Stimulated activated CD4-positive, alpha-beta T cell treated with anti-CD3 and anti-CD28 coated beads, Interleukin-1b, Interleukin-23, amount 100 ng/mL, for 4 hours (primary cell): Measurements from ENCODE around the gene MTNR1B.

Experiments
- DNase-seq, 2 donors: peaks; one replicate each; pipeline ENCODE4 v3.0.0-alpha.2; 2020; ENCODE audit warnings: low read depth in 2 of 2

The MTNR1B gene

GRCh38 chr11:92978271-92979111 is 9.0 kb downstream of the MTNR1B start:
- DNase-seq, result no peak

GRCh38 chr11:92979176-92979575 is 9.7 kb downstream of the MTNR1B start:
- no peak for DNase-seq

- DNase-seq, result no peak
Measured at GRCh38 chr11:92980312-92980711, 10.9 kb downstream of the MTNR1B start.

GRCh38 chr11:92981508-92982043 is 12.1 kb downstream of the MTNR1B start:
- no peak for DNase-seq

GRCh38 chr11:92986585-92986984 is 17.1 kb downstream of the MTNR1B start:
- no peak for DNase-seq

GRCh38 chr11:92993004-92993403 is 23.6 kb downstream of the MTNR1B start:
- no peak for DNase-seq

GRCh38 chr11:93000511-93001476 is 31.3 kb downstream of the MTNR1B start:
- no peak for DNase-seq

GRCh38 chr11:93001806-93002205 is 32.4 kb downstream of the MTNR1B start:
- no peak for DNase-seq

- no peak for DNase-seq
Measured at GRCh38 chr11:93002380-93002779, 32.9 kb downstream of the MTNR1B start.

GRCh38 chr11:93005239-93005638 is 35.8 kb downstream of the MTNR1B start:
- no peak for DNase-seq

- DNase-seq, result no peak
Measured at GRCh38 chr11:93013646-93014045, 44.2 kb downstream of the MTNR1B start.

GRCh38 chr11:93016595-93016994 is 47.1 kb downstream of the MTNR1B start:
- no peak for DNase-seq

- DNase-seq, result no peak
Measured at GRCh38 chr11:93017821-93018690, 48.6 kb downstream of the MTNR1B start.

- DNase-seq, result no peak
Measured at GRCh38 chr11:93020248-93021046, 51.0 kb downstream of the MTNR1B start.

GRCh38 chr11:93024369-93024768 is 54.9 kb downstream of the MTNR1B start:
- no peak for DNase-seq

- no peak for DNase-seq
Measured at GRCh38 chr11:93025558-93026255, 56.3 kb downstream of the MTNR1B start.

- no peak for DNase-seq
Measured at GRCh38 chr11:93028960-93029522, 59.6 kb downstream of the MTNR1B start.

GRCh38 chr11:93031386-93031785 is 61.9 kb downstream of the MTNR1B start:
- DNase-seq, result no peak
